Middle frontal gyrus (tissue), 1 donor: ENCODE data around the gene GREB1L.

Experiments
- DNase-seq: peaks from one replicate; pipeline ENCODE4 v3.0.0-alpha.2; 2015; ENCODE audit warnings: low spot score; ENCODE audit errors: extremely low spot score

GREB1L gene

GRCh38 chr18:21483051-21483450 is 241.0 kb downstream of the GREB1L start:
- no peak for DNase-seq

- no peak for DNase-seq
Observed at GRCh38 chr18:21484851-21485636, 243.0 kb downstream of the GREB1L start.

- no peak for DNase-seq
Observed at GRCh38 chr18:21486905-21487437, 244.9 kb downstream of the GREB1L start.

- DNase-seq: no peak
Observed at GRCh38 chr18:21489119-21489750, 247.2 kb downstream of the GREB1L start.

- DNase-seq: no peak
Observed at GRCh38 chr18:21489919-21490495, 248.0 kb downstream of the GREB1L start.

- no peak for DNase-seq
Observed at GRCh38 chr18:21490748-21491147, 248.7 kb downstream of the GREB1L start.

GRCh38 chr18:21496277-21496835 is 254.3 kb downstream of the GREB1L start:
- DNase-seq: no peak

- DNase-seq: no peak
Observed at GRCh38 chr18:21499997-21500396, 258.0 kb downstream of the GREB1L start.

GRCh38 chr18:21502661-21503060 is 260.6 kb downstream of the GREB1L start:
- DNase-seq: no peak

- DNase-seq: no peak
Observed at GRCh38 chr18:21507913-21508701, 266.1 kb downstream of the GREB1L start.

GRCh38 chr18:21509062-21509461 is 267.0 kb downstream of the GREB1L start:
- no peak for DNase-seq

- no peak for DNase-seq
Observed at GRCh38 chr18:21513292-21513691, 271.3 kb downstream of the GREB1L start.

GRCh38 chr18:21513741-21514140 is 271.7 kb downstream of the GREB1L start:
- DNase-seq: no peak

- no peak for DNase-seq
Observed at GRCh38 chr18:21522530-21522929, 280.5 kb downstream of the GREB1L start.

- DNase-seq: no peak
Observed at GRCh38 chr18:21525916-21526315, 283.9 kb downstream of the GREB1L start.

- no peak for DNase-seq
Observed at GRCh38 chr18:21526463-21526862, 284.4 kb downstream of the GREB1L start.

GRCh38 chr18:21534327-21534726 is 292.3 kb downstream of the GREB1L start:
- DNase-seq: no peak

- DNase-seq: no peak
Observed at GRCh38 chr18:21538230-21538629, 296.2 kb downstream of the GREB1L start.

GRCh38 chr18:21546423-21546822 is 304.4 kb downstream of the GREB1L start:
- no peak for DNase-seq

GRCh38 chr18:21548647-21549046 is 306.6 kb downstream of the GREB1L start:
- no peak for DNase-seq

- no peak for DNase-seq
Observed at GRCh38 chr18:21550510-21550970, 308.5 kb downstream of the GREB1L start.
